HG03139 (cell line): Measurements from ENCODE around the gene TLE3.

Experiments used
- ATAC-seq: cut with Tn5 transposase; IDR thresholded peaks from one replicate; pipeline ENCODE4 v1.9.1; 2021; ENCODE audit not compliant: unreplicated experiment

Gene TLE3

GRCh38 chr15:70049701-70050301, 47.9 kb downstream of the TLE3 start:
- ATAC-seq, result no peak

- ATAC-seq, result no peak
Observed at GRCh38 chr15:70048578-70049514, 48.9 kb downstream of the TLE3 start.

- ATAC-seq, result no peak
Observed at GRCh38 chr15:70048198-70048565, 49.5 kb downstream of the TLE3 start.

GRCh38 chr15:70047386-70048197, 50.1 kb downstream of the TLE3 start:
- ATAC-seq, result no peak

- no peak for ATAC-seq
Observed at GRCh38 chr15:70046679-70047369, 50.9 kb downstream of the TLE3 start.

GRCh38 chr15:70045045-70045444, 52.7 kb downstream of the TLE3 start:
- ATAC-seq, result no peak

- no peak for ATAC-seq
Observed at GRCh38 chr15:70044168-70044567, 53.5 kb downstream of the TLE3 start.

GRCh38 chr15:70043590-70043989, 54.1 kb downstream of the TLE3 start:
- no peak for ATAC-seq

GRCh38 chr15:70042553-70043214, 55.0 kb downstream of the TLE3 start:
- no peak for ATAC-seq

GRCh38 chr15:70039917-70040316, 57.8 kb downstream of the TLE3 start:
- no peak for ATAC-seq

- no peak for ATAC-seq
Observed at GRCh38 chr15:70038730-70039392, 58.9 kb downstream of the TLE3 start.

GRCh38 chr15:70037292-70037640, 60.5 kb downstream of the TLE3 start:
- no peak for ATAC-seq

- peak; percentile 65 for ATAC-seq
Observed at GRCh38 chr15:70036585-70037291, 61.0 kb downstream of the TLE3 start.

GRCh38 chr15:70035719-70036077, 62.0 kb downstream of the TLE3 start:
- ATAC-seq, result peak; percentile 47

GRCh38 chr15:70035051-70035718, 62.5 kb downstream of the TLE3 start:
- no peak for ATAC-seq

- ATAC-seq, result no peak
Observed at GRCh38 chr15:70034596-70034995, 63.1 kb downstream of the TLE3 start.

GRCh38 chr15:70034141-70034540, 63.6 kb downstream of the TLE3 start:
- no peak for ATAC-seq

GRCh38 chr15:70033529-70034140, 64.1 kb downstream of the TLE3 start:
- no peak for ATAC-seq

- no peak for ATAC-seq
Observed at GRCh38 chr15:70033109-70033508, 64.6 kb downstream of the TLE3 start.
